ENCODE data around the gene WNT3A.

Gene WNT3A

DNA sequence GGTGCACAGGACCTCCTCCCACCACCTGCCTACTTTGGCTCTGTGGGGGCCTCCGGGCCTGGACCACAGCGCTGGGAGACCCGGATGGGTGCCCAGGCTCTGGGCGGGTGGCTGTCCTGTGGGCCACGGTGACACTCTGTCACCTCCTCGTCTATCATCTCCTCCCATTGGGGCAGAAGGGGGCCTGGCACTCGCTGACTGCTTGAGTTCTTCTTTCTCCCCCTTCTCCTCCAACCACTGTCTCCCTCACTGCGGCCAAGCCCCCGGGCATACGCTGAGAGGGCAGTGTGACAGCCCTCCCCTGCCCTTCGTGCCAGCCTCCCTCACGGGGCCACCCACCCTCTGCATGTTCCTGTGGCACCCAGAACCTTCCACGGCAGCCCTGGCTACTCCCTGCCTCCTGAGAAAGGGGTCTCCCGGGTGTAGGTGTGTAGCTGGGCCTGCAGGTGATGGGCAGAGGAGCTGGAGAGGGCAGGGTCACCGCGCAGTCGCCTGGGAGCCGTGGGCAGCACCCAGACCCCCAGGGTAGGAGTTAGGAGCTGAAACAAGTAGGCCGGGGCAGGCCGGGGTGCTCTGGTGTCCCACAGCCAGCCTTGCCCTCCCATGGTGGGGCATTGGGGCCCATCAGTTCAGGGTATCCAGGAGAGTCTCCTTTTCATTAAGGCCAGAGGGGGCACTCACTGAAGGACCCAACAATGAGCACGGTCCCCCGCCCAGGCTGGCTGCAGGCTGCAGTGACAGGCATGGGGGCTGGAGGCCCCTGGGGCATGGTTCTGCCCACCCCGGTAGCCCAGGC, 66.5 kb downstream of the WNT3A start:
- no peak for DNase-seq

GRCh38 chr1:228073857-228074545, 67.2 kb downstream of the WNT3A start:
- DNase-seq = no peak

DNA sequence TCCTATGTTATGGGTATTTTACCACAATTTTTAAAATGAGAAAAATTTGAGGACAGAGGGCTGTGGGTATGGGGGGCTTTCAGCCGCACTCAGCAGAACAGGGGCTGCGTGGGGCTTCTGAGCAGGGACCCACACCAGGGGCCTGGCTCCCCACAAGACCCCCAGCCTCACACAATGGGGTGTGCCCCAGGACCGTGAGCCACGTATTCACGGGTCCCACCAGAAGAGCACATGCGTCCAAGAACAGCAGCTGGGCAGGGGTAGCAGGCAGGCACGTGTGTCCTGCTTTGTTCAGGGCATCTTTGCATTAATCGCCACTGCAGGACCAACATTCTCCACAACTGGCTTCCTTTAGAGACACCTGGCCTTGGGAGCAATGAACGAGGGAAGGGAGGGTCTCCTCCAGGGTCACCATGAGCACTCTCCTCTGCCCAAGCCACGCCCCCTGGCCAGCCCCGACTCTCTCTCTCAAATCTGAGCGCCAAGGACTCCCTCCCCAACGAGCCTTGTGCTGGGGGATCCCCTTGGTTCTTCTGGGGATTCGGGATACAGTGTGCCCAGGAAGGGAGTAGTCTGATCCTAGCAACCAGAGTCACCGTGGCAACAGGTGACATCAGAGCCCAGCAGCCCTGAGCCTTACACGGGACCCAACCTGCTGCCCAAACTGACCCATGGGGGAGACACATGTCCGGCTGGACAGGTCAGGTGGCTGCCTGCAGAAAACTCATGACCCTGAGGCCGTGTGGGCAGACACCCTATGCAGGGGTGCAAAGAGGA, 68.3 kb downstream of the WNT3A start:
- no peak for DNase-seq

DNA sequence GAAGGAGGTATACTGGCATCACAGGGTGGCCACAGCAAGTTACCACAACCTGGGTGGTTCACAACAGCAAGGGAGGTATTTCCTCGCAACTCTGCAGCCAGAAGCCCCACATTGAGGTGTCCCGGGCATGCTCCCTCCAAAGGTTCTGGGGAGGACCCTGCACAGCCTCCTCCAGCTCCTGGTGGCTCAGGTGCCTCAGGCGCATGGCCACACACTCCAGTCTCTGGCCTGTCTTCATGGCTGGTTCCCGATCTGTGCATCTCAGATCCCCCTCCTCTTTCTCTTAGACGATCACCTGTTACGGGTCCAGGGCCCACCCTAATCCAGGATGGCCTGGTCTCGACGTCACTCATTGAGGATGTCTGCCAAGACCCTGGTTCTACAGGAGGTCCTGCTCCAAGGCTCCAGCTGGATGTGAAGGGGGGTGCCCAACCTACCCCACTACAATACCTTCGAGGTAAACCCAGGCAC, 69.0 kb downstream of the WNT3A start:
- DNase-seq = no peak

DNA sequence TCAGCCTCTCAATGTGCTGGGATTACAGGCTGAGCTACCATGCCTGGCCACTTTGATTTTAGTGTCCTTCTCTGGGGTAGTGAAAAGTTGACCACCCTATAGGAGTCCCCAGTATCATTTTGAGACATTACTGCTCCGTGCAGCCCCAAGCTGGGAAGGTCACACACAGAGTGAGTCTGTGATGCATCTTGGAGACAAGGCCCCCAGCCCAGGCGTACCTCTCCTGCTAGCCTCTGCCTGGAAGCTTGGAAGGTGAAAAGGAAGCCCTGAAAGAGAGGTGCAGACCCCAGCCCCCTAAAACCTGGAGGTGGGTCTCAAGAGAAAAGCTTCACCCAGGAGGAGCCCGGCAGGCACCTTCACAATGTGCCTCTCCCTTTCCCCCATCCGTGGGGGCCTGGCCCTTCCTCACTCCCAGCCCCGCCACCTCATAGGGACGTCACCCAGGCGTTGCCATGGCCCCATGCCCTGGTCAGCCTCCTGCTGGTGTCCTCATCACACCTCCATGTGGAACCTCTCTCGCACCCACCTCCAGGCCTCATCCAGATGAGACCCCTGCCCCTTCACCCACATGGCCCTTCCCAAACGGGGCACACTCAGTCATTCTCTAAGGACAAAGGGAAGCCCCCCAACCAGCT, 70.1 kb downstream of the WNT3A start:
- DNase-seq = no peak

- DNase-seq = no peak
These were observed 71.0 kb downstream of the WNT3A start for GRCh38 chr1:228077565-228078330.

DNA sequence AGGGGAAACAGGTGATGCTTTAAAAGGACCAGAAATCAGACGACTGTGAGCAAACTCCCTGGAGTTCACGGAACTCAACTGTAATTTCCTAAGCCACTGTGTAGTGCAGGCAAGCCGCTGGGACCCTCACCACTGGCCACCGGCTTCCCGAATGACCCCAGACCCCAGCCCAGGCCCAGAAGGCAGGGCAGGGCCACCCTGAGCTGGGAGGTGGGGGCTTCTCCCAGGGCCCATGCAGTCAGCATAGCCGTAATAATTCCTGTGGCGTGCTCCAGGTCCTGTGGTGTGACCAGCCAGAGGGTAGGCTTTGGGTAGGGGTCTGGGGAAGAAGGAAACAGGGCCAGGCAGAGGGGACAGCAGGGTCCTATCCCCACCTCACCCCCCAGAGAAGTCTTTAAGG, 72.2 kb downstream of the WNT3A start:
- DNase-seq = no peak

- peak; percentile 11 for DNase-seq
These were observed 72.9 kb downstream of the WNT3A start for GRCh38 chr1:228079601-228080263.

GRCh38 chr1:228081144-228081543, 74.3 kb downstream of the WNT3A start:
- no peak for DNase-seq

DNA sequence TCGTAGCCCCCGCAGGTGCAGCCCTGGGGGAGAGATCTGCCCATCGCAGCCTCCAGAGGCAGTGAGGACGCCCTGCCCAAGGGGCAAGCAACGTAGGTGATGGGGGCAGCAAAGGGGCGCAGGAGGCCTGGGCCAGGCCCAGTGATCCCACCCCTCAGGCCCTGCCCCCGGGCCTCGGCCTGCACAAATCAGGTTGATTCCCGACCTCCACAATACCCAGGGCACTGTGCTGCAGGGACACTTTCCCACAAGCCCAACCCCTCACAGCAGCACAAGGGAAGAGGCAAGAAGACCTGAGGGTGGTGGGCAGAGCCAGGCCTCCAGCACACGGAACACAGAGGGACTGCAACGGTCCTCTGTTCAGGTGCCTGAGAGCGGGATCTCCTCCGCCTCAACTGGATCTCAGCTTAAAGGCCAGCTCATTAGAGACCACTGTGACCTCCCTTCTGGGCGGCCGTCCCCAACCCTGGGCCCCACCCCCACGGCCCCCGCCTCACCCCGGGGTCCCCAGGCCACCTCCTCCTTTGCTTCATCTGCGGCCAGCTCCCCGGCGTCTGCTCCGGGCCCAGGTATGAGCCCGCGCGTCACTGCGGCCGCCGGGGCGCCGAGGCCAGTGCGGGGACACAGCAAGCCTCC, 74.9 kb downstream of the WNT3A start:
- no peak for DNase-seq

GRCh38 chr1:228082214-228082917, 75.6 kb downstream of the WNT3A start, which contains the start of gene ARF1:
Gene ARF1, plus strand, starts transcription at chr1:228082708. Its CDS starts 14,407 bp downstream, at chr1:228097115.
- DNase-seq = peak; percentile 92

- no peak for DNase-seq
These were observed 76.4 kb downstream of the WNT3A start for GRCh38 chr1:228082918-228083870.

GRCh38 chr1:228083871-228084278, 77.1 kb downstream of the WNT3A start:
- DNase-seq = no peak

GRCh38 chr1:228084325-228084724, 77.5 kb downstream of the WNT3A start:
- peak; percentile 46 for DNase-seq

GRCh38 chr1:228084797-228085196, 78.0 kb downstream of the WNT3A start:
- no peak for DNase-seq

DNA sequence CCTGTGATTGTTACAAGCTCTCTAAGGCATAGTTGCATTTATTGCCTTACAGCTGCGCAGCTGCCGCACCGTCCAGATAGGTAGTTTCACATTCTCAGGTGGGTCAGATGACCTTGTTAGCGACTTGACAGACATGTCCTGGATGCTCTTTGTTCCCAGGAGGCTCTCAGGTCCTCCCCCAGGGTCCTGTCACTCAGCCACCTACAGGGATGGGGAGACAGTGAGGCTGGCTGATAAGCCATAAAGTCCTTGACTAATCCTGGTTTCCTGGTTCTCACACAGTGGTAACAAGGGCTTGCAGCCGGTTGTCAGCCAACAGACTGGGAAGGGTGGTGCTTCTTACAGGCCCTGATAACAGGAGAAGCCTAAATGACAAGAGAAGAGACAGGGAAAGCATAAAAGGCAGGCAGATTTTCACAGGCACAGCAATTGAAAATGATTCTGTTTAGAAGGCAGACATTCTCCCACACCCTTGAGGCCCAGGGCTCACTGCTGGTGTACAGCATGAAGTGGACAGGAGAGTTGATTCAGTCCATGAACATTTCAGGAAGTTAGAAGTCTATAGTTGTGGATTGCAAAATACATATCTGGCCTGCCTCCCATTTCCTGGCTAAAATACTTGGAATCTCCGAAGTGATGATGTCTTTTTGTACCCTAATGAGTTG, 78.6 kb downstream of the WNT3A start:
- DNase-seq = no peak

GRCh38 chr1:228087771-228088251, 81.0 kb downstream of the WNT3A start:
- peak; percentile 55 for DNase-seq

Data from CD4-positive, alpha-beta T cell treated with Interleukin-15 for 1 hour (primary cell).